HG03280 (cell line): ENCODE results near the gene NFYC.
A peak's percentile ranks its signal among the peaks of the same experiment; 100 is the strongest.
"Not testable (repeated sequence)": the region's sequence is repeated elsewhere in the genome, so short reads cannot be mapped to it uniquely, and the experiment has no call there.

Experiments
- ATAC-seq: cut with Tn5 transposase; IDR thresholded peaks from one replicate; pipeline ENCODE4 v1.9.1; 2021; ENCODE audit warnings: mild to moderate bottlenecking, moderate library complexity; ENCODE audit not compliant: unreplicated experiment

NFYC gene

GRCh38 chr1:40704817-40705733 lies 13.6 kb downstream of the NFYC start:
- no peak for ATAC-seq

DNA sequence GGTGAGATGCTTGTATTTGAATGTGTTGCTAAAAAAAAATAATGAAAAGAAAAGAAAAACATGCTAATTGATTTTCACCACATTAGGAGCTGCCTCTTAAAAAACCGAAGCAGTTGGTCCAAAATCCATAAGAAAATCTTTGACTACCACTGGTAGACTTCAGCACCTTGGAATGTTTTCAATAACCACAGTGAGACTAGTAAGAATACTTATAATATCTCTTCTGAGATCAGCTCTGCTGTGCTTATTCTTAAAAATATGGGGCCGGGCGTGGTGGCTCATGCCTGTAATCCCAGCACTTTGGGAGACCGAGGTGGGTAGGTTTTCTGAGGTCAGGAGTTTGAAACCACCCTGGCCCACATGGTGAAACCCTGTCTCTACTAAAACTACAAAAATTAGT lies 15.1 kb downstream of the NFYC start:
- no peak for ATAC-seq

GRCh38 chr1:40708750-40709099 lies 17.2 kb downstream of the NFYC start:
- ATAC-seq, result peak; percentile 72

- ATAC-seq, result peak; percentile 90
Observed at GRCh38 chr1:40709100-40709801, 17.7 kb downstream of the NFYC start.

DNA sequence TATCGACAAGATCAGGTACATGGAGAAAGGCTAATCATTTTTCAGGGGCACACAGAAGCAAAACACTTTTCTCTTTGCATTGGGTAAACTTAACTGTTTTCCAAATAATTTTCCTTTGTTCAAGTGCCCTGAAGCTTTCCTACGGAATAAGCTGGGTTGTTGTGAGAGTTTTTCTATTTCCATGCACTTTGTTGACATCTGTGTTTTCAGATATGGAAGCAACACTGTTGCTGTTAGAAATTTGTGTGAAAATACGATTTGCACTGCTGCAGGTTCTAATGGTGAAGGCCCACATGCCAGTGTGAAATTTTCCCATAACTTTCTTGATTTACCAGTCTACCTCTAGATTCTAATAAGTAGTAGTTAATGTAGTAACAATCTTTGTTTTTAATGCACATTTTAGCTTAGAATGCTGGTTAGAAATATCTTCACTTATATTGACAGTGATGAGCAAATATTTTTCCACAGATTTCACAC lies 18.3 kb downstream of the NFYC start:
- ATAC-seq, result no peak

- ATAC-seq, result no peak
Observed at GRCh38 chr1:40710581-40711315, 19.2 kb downstream of the NFYC start.

- no peak for ATAC-seq
Observed at GRCh38 chr1:40711465-40712404, 20.2 kb downstream of the NFYC start.

DNA sequence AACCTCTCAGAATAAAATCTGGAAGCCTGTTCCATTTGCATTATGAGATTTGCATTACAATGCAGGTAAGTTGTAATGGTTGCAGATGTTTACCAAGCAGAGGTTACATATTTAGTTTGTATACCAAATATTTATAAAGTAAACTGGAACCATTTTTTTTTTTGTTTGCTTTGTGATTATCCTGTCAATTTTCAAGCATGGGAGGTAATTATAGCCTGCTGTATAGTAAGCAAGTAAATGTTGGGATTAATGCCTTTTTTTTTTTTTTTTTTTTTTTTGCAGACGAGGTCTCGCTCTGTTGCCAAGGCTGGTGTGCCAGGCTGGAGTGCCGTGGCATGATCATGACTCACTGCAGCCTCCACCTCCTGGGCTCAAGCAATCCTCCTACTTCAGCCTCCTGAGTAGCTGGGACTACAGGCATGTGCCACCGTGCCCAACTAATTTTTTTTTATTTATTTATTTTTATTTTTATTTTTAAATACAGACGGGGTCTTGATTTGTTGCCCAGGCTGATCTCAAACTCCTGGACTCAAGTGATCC lies 21.0 kb downstream of the NFYC start:
- no peak for ATAC-seq

- no peak for ATAC-seq
Observed at GRCh38 chr1:40712997-40713396, 21.5 kb downstream of the NFYC start.

DNA sequence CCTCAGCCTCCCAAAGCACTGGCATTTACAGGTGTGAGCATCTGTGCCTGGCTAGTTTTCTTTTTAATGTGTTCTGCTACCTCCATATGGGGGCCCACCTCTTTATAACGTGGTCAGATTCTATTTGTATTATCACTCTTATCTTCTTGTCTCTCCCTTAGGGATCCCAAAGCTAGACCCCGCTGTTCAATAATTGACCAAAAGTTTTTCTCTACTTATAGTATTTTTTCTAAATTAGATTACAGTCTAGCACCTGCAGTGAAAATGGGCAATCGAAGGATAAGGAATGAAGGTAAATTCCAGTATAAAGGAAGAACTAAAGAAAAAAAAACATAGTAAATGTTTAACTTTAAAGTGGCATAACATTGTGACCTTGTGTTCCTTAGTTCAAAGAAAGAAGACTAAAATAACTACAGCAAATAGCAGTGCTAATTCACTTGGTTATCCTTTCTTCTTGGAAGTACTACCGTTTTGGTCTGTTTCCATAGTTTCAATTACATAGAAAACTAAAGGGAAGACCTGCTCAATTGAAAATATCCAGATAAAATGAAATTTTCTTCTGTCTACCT lies 24.1 kb downstream of the NFYC start:
- ATAC-seq, result no peak

DNA sequence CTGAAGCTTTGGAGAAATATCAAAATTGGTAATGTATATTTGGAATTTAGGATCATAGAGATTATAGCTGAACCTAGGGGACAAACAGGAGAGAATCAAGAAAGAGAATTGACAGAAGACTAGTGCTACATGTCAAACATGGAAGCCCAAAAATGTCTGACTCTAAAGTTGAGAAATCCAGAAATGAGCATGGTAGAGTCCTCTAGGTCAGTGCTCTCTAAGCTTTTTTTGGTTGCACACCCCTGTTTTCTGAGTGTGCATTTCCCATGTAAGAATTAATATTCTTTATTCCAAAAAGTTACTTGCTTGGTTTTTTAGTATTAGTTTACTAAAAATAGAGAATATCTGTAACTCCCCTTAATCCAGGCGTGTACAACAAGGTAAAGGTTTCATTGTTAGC lies 25.6 kb downstream of the NFYC start:
- no peak for ATAC-seq

- ATAC-seq, result no peak
Observed at GRCh38 chr1:40717955-40718354, 26.5 kb downstream of the NFYC start.

- no peak for ATAC-seq
Observed at GRCh38 chr1:40720493-40720892, 29.0 kb downstream of the NFYC start.

DNA sequence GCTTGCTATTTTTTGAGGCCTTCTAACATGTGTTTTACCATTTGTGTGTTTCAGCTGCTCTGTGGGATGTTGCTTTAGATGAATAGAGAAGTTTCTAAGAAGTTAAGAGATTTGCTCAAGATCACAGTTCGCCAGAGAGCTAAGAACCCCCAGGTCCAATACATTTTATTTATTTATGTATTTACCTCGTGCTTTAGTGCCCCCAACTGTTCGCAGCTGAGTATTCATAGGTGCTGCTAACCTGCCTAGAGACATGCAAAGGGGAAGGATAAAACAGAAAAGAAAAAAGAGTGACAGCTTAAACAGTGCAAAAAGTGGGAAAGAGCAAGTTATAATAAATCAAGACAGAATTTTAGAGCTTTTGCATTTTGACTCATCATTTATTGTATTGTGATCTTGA lies 31.1 kb downstream of the NFYC start:
- ATAC-seq, result no peak

DNA sequence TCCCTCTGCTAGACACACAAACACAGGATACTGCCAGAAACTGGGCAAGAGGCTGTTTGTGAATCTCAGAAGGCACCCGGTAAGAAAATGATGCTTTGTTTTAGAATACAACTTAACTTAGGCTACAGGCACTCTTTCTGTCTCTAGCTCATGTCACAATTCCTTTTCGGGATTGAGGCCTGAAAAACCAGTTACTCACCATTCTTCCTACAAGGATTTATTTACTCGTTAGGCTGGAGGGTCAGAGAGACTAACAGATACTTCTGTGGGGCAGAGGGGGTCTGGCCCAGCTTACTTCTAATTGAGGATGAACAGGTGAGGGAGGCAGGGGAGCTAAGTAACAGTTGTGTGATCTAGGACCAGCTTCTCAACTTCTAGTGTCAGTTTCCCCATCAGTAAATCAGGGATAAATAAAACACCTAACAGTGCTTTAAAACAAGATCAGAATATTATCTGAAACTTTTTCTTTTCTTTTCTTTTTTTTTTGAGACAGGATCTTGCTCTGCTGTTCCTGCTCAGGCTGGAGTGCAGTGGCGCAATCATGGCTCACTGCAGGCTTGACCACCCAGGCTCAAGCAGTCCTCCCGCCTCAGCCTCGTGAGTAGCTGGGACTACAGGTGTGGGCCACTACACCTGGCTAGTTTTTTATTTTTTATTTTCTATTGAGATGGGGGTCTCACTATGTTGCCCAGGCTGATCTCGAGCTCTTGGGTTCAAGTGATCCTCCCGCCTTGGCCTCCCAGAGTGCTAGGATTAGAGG lies 31.9 kb downstream of the NFYC start:
- ATAC-seq, result no peak

DNA sequence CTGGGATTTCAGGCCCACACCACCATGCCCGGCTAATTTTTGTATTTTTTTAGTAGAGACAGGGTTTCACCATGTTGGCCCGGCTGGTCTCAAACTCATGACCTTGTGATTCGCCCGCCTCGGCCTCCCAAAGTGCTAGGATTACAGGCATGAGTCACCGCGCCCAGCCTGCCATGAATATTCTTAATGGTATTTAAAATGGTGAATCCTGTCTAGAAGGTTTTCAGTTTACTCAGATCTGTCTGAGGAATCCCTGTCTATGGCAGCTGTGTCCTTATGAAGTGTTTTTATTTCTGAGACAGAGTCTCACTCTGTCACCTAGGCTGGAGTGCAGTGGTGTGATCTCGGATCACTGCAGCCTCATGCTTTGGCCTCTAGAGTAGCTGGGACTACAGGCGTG lies 36.2 kb downstream of the NFYC start:
- not testable (repeated sequence) for ATAC-seq

DNA sequence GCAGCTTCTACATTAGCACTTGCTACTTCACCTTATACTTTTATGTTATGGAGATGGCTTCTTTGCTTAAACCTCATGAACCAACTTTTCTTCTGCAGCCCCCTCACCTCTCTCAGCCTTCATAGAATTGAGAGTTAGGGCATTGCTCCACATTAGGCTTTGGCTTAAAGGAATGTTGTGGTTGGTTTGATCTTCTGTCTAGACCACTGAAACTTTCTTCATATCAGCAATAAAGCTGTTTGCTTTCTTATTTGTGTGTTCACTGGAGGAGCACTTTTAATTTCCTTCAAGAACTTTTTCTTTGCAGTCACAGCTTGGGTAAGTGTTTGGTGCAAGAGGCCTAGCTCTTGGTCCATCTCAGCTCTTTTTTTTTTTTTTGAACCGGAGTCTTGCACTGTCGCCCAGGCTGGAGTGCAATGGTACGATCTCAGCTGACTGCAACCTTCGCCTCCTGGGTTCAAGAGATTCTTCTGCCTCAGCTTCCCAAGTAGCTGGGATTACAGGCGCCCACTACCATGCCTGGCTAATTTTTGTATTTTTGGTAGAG lies 37.9 kb downstream of the NFYC start:
- not testable (repeated sequence) for ATAC-seq

DNA sequence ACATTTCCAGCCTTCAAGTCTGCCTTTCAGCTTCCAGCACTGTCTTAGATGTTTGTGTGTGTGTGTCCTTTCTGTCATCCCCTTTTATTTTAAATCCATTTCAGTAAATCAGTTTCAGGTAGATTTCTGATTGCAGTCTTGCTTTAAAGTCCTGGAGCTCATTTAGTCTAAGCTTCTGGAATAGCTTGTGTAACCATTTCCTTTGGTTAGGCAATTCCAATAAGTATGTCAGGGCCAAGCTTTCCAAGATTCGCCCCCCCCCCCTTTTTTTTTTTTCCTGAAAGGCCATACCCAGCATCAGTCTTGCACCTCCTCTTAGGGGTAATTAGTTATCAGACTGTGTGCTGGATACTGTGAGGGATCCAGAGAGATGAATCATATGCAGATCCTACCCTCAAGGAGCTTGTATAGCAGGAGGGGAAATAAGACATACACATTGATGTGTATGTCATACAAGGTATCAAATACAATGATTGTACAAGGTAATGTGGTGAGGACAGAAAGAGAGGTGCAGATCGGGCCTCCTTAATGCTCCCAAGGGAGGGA lies 41.3 kb downstream of the NFYC start:
- no peak for ATAC-seq
